HepG2 (cell line): ENCODE measurements around the gene NOC2L. TPM values are rescaled to one million over a fixed set of nuclear protein-coding genes. Genes with fewer than 3 reads are reported as not detected.
A peak's percentile ranks its signal among the peaks of the same experiment; 100 is the strongest.

Experiments
- AHDC1 ChIP-seq: sonication (generic); formaldehyde crosslinking; IDR thresholded peaks from 2 replicates; pipeline ENCODE4 v1.5.1; 2020; ENCODE audit warnings: mild to moderate bottlenecking, missing genetic modification reagents, borderline replicate concordance
- ETV6 ChIP-seq: sonication (generic); formaldehyde crosslinking; conservative IDR thresholded peaks from 2 replicates; pipeline ENCODE4 v1.4.0; 2020; ENCODE audit warnings: missing genetic modification reagents
- EZH2 ChIP-seq: conservative IDR thresholded peaks from 2 replicates; pipeline ENCODE4 v1.6.1; 2012; ENCODE audit warnings: mild to moderate bottlenecking, low read depth, low read length, moderate library complexity
- HNRNPK ChIP-seq: fragments of 200-400 bp; formaldehyde crosslinking; IDR thresholded peaks from 2 replicates; pipeline ENCODE4 v1.6.1; 2018; ENCODE audit warnings: low read length, low read depth, moderate library complexity, mild to moderate bottlenecking; ENCODE audit not compliant: poor library complexity, severe bottlenecking
- JUN ChIP-seq: sonication (generic); formaldehyde crosslinking; IDR thresholded peaks from 2 replicates; pipeline ENCODE4 v1.4.0; 2020; ENCODE audit warnings: mild to moderate bottlenecking, missing genetic modification reagents
- KAT7 ChIP-seq: IDR thresholded peaks from 2 replicates; pipeline ENCODE4 v1.6.1; 2018; ENCODE audit warnings: borderline replicate concordance, missing compliant biosample characterization
- NFYC ChIP-seq: IDR thresholded peaks from 2 replicates; pipeline ENCODE4 v1.6.1; 2016; ENCODE audit warnings: missing genetic modification reagents, missing compliant biosample characterization
- RARG ChIP-seq: sonication (generic); formaldehyde crosslinking; IDR thresholded peaks from 2 replicates; pipeline ENCODE4 v1.4.0; 2020; ENCODE audit warnings: low read depth, mild to moderate bottlenecking, missing genetic modification reagents
- REST ChIP-seq, 2 experiments: IDR thresholded peaks; 2 replicates each; pipeline ENCODE4 v1.6.1; 2011 to 2012; ENCODE audit warnings: low read length in 2 of 2, borderline replicate concordance in 1 of 2, low read depth in 1 of 2, mild to moderate bottlenecking in 1 of 2, moderate library complexity in 1 of 2
- SOX13 ChIP-seq, 3 experiments: fragments of 450-650 bp in 1 of 3; sonication (generic) in 1 of 3; formaldehyde crosslinking in 1 of 3; IDR thresholded peaks in 2 of 3; conservative IDR thresholded peaks in 1 of 3; 2 replicates each; pipeline versions ENCODE4 v1.5.0 to v1.6.1; 2016 to 2020; ENCODE audit warnings: antibody characterized with exemption in 1 of 3, mild to moderate bottlenecking in 1 of 3, missing compliant biosample characterization in 1 of 3, missing genetic modification reagents in 1 of 3, moderate library complexity in 1 of 3
- TP53 ChIP-seq: sonication (generic); formaldehyde crosslinking; conservative IDR thresholded peaks from 2 replicates; pipeline ENCODE4 v1.4.0; 2020; ENCODE audit warnings: missing genetic modification reagents
- ZNF740 ChIP-seq: sonication (generic); formaldehyde crosslinking; IDR thresholded peaks from 2 replicates; pipeline ENCODE4 v1.4.0; 2020; ENCODE audit warnings: missing genetic modification reagents
- ZNF749 ChIP-seq: sonication (generic); formaldehyde crosslinking; IDR thresholded peaks from 2 replicates; pipeline ENCODE4 v1.8.0; 2022; ENCODE audit warnings: mild to moderate bottlenecking, missing genetic modification reagents, moderate library complexity, borderline replicate concordance
- ZNF800 ChIP-seq: sonication (generic); formaldehyde crosslinking; IDR thresholded peaks from 2 replicates; pipeline ENCODE4 v1.4.0; 2020; ENCODE audit warnings: missing genetic modification reagents
- polyA plus RNA-seq, 8 experiments: library from polyadenylated mRNA; depleted of rRNA in 3 of 8; stranded (reverse) in 7 of 8; unstranded in 1 of 8; fragments of >200 nt; fragmentation: Illumina TruSeq in 4 of 8; extraction: Trizol in 4 of 8; gene quantifications; 2 replicates each; pipeline versions ENCODE4 v1.2.1 to v1.2.3, GENCODE V29; 2011 to 2016; ENCODE audit warnings: low read depth in 4 of 8, missing spikeins in 1 of 8, mixed read lengths in 1 of 8; ENCODE audit not compliant: insufficient read depth in 1 of 8
- total RNA-seq, 5 experiments: library from RNA; depleted of rRNA; stranded (reverse); fragments of >200 nt; fragmentation: Illumina TruSeq; extraction: Trizol; gene quantifications; 2 replicates each; pipeline ENCODE4 v1.2.3, GENCODE V29; 2016; ENCODE audit warnings: low read depth in 1 of 5

Gene NOC2L
- total and polyA plus RNA-seq, 2 of the 13 experiments (the other 11 are each of a cell fraction or from before 2014, with no cell fraction given), result 32.0 to 103 TPM

GRCh38 chr1:924656-925560, 34.1 kb downstream of the NOC2L start (continued):
- TF ChIP-seq AHDC1 (CRISPR knock-in tag) (no peak), REST (IDR thresholded peaks at IDR 0.05; ENCODE audit: borderline replicate concordance in 1 of 2, low read depth in 1 of 2, low read length in 2 of 2) (no peak), HNRNPK (no peak), ZNF740 (no peak), EZH2 (peak; percentile 47; the same call in 1 of the 2 replicates), JUN (CRISPR knock-in tag) (no peak), TP53 (CRISPR knock-in tag) (no peak), NFYC (CRISPR knock-in tag) (no peak), ETV6 (CRISPR knock-in tag) (no peak), KAT7 (CRISPR knock-in tag) (no peak), ZNF800 (CRISPR knock-in tag) (peak; percentile 97), ZNF749 (CRISPR knock-in tag) (0 out of 2 replicates have a peak, but pooled peaks have one; percentile 37), SOX13 (IDR thresholded peaks at IDR 0.05) (no peak), SOX13 (CRISPR knock-in tag; conservative IDR thresholded peaks at IDR 0.05 in 1 of 2, IDR thresholded peaks at IDR 0.05 in 1 of 2) (no peak), RARG (no peak)
